ENCODE data around the gene CDH15. TPM values are rescaled to one million over a fixed set of nuclear protein-coding genes. Genes with fewer than 3 reads are reported as not detected.
A peak's percentile ranks its signal among the peaks of the same experiment; 100 is the strongest.

Gene CDH15
- total and polyA plus RNA-seq, 2 of the 13 experiments (the other 11 are each of a cell fraction or from before 2014, with no cell fraction given) = 0.74 to 2.2 TPM

GRCh38 chr16:89242795-89243200 lies 71.2 kb downstream of the CDH15 start:
- Histone ChIP-seq H4K20me1 (ENCODE audit: insufficient read depth, low read length) (no peaks in the 10 kb centered on the region), H3K27ac (ENCODE audit: extremely low read length, insufficient read depth, low read length) (peak overlapping the region; percentile 49), H3K36me3 (replicated peaks in 1 of 2; ENCODE audit: control insufficient read depth in 1 of 2, insufficient read depth in 2 of 2, low read length in 2 of 2) (no peaks in the 10 kb centered on the region), H3K9me3 (ENCODE audit: low read length) (no peaks in the 10 kb centered on the region), H3K4me2 (ENCODE audit: low read depth, low read length) (no peak overlapping the region), H3K9ac (ENCODE audit: insufficient read depth, low read depth, low read length) (no peak overlapping the region), H3K79me2 (ENCODE audit: insufficient read depth, low read length) (peaks cover 4% of the 10 kb centered on the region), H3K4me1 (ENCODE audit: insufficient read depth, low read length) (peaks cover 45% of the 10 kb centered on the region), H3K4me3 (replicated peaks in 1 of 3; ENCODE audit: insufficient read depth in 1 of 3, low read depth in 2 of 3, low read length in 3 of 3) (no peak overlapping the region), H2AFZ (ENCODE audit: low read length) (no peak overlapping the region), H3K27me3 (ENCODE audit: control insufficient read depth in 1 of 2, insufficient read depth in 2 of 2, low read length in 2 of 2) (no peaks in the 10 kb centered on the region; a peak in 1 of 5 replicates)
- no TSS peak for BruUV-seq (replicated peaks)
- 62% methylated on average over 12 of the region's 12 CpGs for WGBS (ENCODE audit: low lambda C conversion rate)
- POLR2A ChIA-PET = interaction anchor here (0.8 to 6.6 kb wide), 2 partner anchors 18 to 25 kb away, joined by 3 to 78 read pairs; partner anchors contain the start of gene ZNF778
- in situ Hi-C loops (cut with HindIII; ENCODE audit: extremely low pct_ligation_motif_present, low pct_unique_long_range_greater_than_20kb) = no loop called here
- TF ChIP-seq, protein P1, sequence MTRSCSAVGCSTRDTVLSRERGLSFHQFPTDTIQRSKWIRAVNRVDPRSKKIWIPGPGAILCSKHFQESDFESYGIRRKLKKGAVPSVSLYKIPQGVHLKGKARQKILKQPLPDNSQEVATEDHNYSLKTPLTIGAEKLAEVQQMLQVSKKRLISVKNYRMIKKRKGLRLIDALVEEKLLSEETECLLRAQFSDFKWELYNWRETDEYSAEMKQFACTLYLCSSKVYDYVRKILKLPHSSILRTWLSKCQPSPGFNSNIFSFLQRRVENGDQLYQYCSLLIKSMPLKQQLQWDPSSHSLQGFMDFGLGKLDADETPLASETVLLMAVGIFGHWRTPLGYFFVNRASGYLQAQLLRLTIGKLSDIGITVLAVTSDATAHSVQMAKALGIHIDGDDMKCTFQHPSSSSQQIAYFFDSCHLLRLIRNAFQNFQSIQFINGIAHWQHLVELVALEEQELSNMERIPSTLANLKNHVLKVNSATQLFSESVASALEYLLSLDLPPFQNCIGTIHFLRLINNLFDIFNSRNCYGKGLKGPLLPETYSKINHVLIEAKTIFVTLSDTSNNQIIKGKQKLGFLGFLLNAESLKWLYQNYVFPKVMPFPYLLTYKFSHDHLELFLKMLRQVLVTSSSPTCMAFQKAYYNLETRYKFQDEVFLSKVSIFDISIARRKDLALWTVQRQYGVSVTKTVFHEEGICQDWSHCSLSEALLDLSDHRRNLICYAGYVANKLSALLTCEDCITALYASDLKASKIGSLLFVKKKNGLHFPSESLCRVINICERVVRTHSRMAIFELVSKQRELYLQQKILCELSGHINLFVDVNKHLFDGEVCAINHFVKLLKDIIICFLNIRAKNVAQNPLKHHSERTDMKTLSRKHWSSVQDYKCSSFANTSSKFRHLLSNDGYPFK (CRISPR knock-in tag; IDR thresholded peaks at IDR 0.05; ENCODE audit: borderline replicate concordance) = no peak
- TF ChIP-seq MED1 (CRISPR knock-in tag; IDR thresholded peaks at IDR 0.05) = no peak
- no peak for TF ChIP-seq PHF8 (CRISPR knock-in tag; IDR thresholded peaks at IDR 0.05)
- TF ChIP-seq HNRNPLL (IDR thresholded peaks at IDR 0.05; ENCODE audit: low read depth, low read length, poor library complexity, severe bottlenecking) = no peak
- peak; percentile 69; the same call in 1 of the 2 replicates for TF ChIP-seq ZBTB38 (CRISPR knock-in tag; IDR thresholded peaks at IDR 0.05)
- TF ChIP-seq POLR2A (IDR thresholded peaks at IDR 0.05; ENCODE audit: insufficient read depth in 1 of 2, low read depth in 2 of 2, low read length in 2 of 2) = peak in 1 of 2 experiments; percentile 29; a peak in 1 of 4 replicates
- 0 out of 2 replicates have a peak, but pooled peaks have one; percentile 22 for TF ChIP-seq NRL (CRISPR knock-in tag; IDR thresholded peaks at IDR 0.05; ENCODE audit: borderline replicate concordance)
- no peak for TF ChIP-seq NFE2 (CRISPR knock-in tag; IDR thresholded peaks at IDR 0.05)
- DNase-seq (ENCODE audit: low spot score) (no peak), FAIRE-seq (no peak), ATAC-seq (no peak)
- CTCF ChIA-PET (ENCODE audit: low intra/inter-chr PET ratio, low total read pairs) = no interaction called here
- intact Hi-C loops (cut with micrococcal nuclease; ENCODE audit: unreplicated experiment) = loop anchor here (5.0 kb wide), 1 partner anchor 265 kb away; the partner anchor contains the start of gene SPG7
